ENCODE data around the gene TMCC1. TPM values are rescaled to one million over a fixed set of nuclear protein-coding genes. Genes with fewer than 3 reads are reported as not detected.

TMCC1 gene
- total and polyA plus RNA-seq, 10 of the 15 experiments (the other 5 are each of a cell fraction or from before 2014, with no cell fraction given) = 2.3 to 21.1 (median 8.4) TPM

GRCh38 chr3:129723558-129724324, 169.8 kb downstream of the TMCC1 start (continued):
- no peak for TF ChIP-seq E2F8 (IDR thresholded peaks at IDR 0.05; ENCODE audit: low read depth, partially characterized antibody)
- no peak for TF ChIP-seq RAD21 (IDR thresholded peaks at IDR 0.05; ENCODE audit: insufficient read depth, low read depth, low read length)

GRCh38 chr3:129722527-129722926, 171.0 kb downstream of the TMCC1 start:
- RAD21 ChIA-PET (ENCODE audit: unreplicated experiment) = no interaction called here
- ATAC-seq (no peak), DNase-seq (ENCODE audit: low read depth, low spot score) (no peak), FAIRE-seq (no peak)
- in situ Hi-C loops (cut with MboI) (no loop called here), intact Hi-C loops (cut with micrococcal nuclease; ENCODE audit: unreplicated experiment) (no loop called here)
- POLR2A ChIA-PET = no interaction called here
- H4K20me1 ChIP-seq (ENCODE audit: control insufficient read depth, insufficient read depth) = no peaks in the 10 kb centered on the region
- no TSS peak for BruUV-seq (replicated peaks)
- SMC1A ChIA-PET (ENCODE audit: uncharacterized antibody, unreplicated experiment) = no interaction called here
- H3K79me2 ChIP-seq (ENCODE audit: control insufficient read depth, insufficient read depth, low read length) = no peaks in the 10 kb centered on the region
- H3K4me2 ChIP-seq (ENCODE audit: control insufficient read depth, insufficient read depth) = no peak overlapping the region
- no peaks in the 10 kb centered on the region for H3K27me3 ChIP-seq (replicated peaks in 1 of 2; ENCODE audit: control insufficient read depth in 2 of 2, insufficient read depth in 2 of 2, low read length in 1 of 2)
- TF ChIP-seq SKIL (IDR thresholded peaks at IDR 0.05; ENCODE audit: low read depth, poor library complexity, severe bottlenecking) (no peak), BCL11A (IDR thresholded peaks at IDR 0.05; ENCODE audit: low read depth, low read length) (no peak), PML (IDR thresholded peaks at IDR 0.05; ENCODE audit: low read length) (no peak), MAX (IDR thresholded peaks at IDR 0.05; ENCODE audit: low read depth, low read length) (no peak)
- CTCF ChIA-PET = interaction anchor here (1.3 kb wide), 1 partner anchor 10 kb away, joined by 6 read pairs; no protein-coding TSS in a partner anchor
- no peak overlapping the region for H3K27ac ChIP-seq (ENCODE audit: control insufficient read depth, insufficient read depth)
- H3K9me3 ChIP-seq (replicated peaks; ENCODE audit: control insufficient read depth, insufficient read depth, low read length) = no peaks in the 10 kb centered on the region
- no peak overlapping the region for H3K4me3 ChIP-seq
- H3K4me1 ChIP-seq (ENCODE audit: control insufficient read depth, insufficient read depth, low read length) = no peaks in the 10 kb centered on the region
- H3K36me3 ChIP-seq (ENCODE audit: control insufficient read depth in 2 of 2, insufficient read depth in 2 of 2, low read length in 1 of 2) = no peaks in the 10 kb centered on the region
- no peak overlapping the region for H2AFZ ChIP-seq (ENCODE audit: control insufficient read depth, low read depth, low read length)
- H3K9ac ChIP-seq (ENCODE audit: control insufficient read depth, insufficient read depth, low read length) = no peak overlapping the region

Data from GM12878 (cell line).